GM19395 (cell line): ENCODE results near the gene HSD17B2.

ENCODE experiments used
- ATAC-seq: cut with Tn5 transposase; IDR thresholded peaks from one replicate; pipeline ENCODE4 v1.9.1; 2021; ENCODE audit warnings: mild to moderate bottlenecking, moderate library complexity; ENCODE audit not compliant: unreplicated experiment

Gene HSD17B2

DNA sequence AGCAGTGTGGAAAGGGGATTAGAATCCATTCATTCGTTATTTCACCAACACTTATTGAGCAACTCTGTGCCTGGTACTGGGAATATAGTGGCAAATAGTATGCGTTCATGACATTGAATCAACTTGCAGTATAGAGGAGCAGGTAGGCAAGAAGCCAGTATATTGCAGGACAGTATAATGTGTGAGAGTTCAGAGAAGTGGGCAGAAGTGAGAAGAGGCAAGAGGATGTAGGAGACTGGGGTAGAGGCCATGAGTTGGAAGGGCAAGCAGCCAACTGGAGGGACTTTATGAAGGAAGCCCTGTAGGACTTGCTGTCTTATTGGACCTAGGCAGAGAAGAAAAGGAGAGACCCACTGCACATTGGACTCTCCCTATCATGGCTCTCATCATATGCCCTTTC is 12.3 kb downstream of the HSD17B2 start:
- ATAC-seq = no peak

DNA sequence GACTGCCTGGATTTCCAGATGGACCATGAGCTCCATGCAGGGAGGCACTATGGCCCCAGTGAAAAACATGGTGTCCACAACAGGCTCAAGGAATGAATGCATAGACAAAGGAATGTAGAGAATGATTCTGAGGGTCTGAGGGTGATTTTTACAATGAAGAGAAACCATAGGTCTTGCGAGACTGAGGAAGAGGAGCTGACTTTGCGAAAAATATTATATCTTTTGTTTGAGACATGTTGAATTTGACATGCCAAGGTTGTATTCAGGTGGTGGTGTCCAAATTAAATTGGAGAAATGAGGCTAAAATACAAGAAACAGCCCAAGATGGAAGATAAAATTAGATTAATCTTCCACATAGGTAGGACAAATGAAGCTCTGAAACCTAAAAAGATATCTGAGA is 12.7 kb downstream of the HSD17B2 start:
- no peak for ATAC-seq

DNA sequence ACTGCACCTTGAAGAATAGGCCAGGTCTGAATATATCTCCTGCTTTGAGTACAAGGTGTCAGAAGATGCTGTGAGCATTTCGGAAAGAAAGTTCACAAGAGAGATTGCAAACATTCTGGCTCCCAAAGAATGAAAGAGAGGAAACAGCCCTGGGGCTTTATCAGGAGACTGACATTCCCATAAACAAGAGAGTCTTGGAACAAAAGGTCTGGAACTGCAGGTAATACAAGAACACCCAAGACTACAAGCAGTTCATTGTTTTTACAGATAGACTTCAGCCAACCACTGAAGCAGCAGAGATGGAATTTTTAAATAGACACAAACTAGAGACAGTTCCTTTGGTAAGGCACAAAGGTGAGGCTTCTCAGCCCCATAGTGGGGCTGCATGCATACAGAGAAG is 14.4 kb downstream of the HSD17B2 start:
- ATAC-seq = no peak

DNA sequence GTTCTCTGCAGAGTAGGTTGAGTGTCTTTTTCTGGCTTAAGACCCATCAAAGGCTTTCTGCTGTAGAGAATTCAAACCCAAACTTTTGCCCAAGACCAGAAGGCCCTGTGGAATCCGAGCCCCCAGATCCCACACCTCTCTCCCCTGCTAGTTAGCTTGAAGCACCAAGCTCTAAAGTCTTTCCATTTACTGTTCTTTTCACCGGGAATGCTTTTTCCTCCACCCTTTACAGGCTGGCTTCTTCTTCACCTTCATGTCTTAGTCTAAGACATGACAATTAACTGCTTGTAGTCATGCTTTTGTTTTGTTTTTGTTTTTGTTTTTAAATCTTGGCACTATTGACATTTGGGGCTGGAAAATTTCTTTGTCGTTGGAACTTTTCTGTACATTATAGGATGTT is 15.5 kb downstream of the HSD17B2 start:
- no peak for ATAC-seq

DNA sequence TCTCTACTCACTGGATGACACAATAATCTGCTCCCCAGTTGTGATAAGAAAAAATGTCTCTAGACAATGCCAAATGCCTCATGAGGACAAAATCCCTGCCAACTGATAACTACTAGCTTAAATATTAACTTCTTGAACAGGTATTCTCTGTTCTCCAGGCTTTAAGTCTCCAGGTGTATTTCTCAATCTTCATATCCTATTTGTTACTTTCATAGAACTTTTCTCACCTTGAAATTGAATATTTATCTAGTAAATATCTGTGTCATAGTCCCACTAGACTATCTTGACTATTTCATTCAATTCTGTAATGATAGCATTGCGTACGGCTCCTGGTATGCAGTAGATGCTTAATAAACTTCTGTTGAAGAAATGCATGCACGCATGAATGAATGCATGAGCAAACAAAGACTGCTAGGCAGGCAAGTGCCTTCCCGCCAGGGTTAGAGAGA is 15.9 kb downstream of the HSD17B2 start:
- ATAC-seq = no peak

DNA sequence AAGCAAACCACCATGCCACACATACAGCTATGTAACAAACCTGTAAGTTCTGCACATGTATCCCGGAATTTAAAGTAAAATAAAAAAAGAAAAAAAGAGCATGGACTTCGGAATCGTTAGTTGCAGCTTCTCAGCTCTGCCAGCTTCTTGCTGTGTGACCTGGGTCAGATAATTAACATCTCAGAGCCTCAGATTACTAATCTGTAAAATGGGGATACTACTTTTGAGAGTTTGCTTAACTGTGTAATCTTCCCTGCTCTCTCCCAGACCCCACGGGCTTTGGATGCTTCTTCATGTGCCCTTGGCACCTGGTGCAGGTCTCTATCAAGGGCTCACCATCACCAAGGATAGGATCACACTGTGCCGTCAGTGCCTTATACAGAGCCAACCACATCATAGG is 16.6 kb downstream of the HSD17B2 start:
- no peak for ATAC-seq

DNA sequence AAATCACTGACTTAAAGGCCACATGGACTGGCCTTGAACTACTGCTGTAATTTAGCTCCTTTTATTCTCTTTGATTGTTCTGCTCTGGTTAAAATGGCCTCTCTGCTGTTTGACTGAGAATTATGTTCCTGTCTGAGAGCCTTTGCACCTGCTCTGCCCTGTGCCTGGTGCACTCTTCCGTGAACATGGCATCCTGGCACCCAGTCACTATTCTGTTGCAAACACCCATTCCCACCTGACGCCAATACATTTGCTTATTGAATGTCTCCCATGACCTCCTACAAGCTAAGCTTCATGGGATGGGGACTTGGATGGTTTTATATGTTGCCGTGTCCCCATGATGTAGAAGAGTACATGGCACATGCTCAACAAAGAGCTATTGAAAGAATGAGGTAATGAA is 20.1 kb downstream of the HSD17B2 start:
- ATAC-seq = no peak

DNA sequence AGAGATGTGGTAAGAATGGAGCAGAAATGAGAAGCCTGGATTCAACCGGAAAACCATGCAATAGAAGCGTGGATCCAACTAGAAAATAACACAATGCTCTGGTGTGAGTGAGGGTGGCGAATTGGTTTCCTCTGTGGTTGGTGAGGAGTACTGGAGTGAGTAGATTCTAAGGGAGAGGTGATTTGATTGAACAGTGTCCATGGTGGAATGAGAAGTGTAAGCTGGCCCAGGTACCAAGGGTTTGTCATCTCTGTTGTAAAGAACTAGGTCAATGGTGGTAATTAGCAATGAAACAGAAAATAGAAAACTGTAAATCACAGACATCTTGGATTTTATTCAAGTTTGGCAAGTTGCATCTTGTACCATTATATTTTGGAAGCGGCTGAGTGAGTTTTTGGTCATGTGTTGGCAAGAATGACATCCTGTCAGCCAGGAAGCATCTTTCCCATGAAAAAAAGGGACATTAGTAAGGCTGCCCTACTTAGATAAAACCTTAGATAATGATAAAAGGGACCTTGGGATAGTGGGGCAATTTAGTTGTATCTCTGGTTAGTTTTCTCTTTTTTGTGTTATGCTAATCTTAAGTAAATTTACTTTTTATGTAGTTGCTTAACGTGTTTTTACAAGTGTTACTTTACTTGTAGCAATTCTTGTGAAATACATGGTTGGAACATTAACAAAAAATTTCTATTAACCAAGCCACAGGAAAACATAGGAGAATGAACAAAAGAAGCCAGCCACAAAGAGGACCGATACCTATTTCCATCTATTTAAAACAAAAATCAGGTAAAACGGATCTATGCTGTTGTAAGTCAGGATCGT is 20.9 kb downstream of the HSD17B2 start:
- no peak for ATAC-seq

DNA sequence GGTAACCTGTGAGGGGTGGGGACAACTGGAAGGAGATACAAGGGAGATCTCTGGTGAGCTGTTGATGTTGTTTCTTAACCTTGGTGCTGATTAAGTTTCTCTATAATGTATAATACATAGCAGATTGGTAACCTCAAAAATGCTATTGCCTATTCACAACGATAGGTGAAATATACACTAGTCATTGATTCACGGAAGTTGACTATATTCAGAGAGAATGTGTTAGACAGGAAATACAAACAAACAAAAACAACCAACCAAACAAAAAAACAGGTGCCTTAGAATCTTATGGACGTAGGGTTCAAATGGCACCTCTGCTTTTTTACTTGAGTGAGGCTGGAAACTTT is 21.5 kb downstream of the HSD17B2 start:
- no peak for ATAC-seq

DNA sequence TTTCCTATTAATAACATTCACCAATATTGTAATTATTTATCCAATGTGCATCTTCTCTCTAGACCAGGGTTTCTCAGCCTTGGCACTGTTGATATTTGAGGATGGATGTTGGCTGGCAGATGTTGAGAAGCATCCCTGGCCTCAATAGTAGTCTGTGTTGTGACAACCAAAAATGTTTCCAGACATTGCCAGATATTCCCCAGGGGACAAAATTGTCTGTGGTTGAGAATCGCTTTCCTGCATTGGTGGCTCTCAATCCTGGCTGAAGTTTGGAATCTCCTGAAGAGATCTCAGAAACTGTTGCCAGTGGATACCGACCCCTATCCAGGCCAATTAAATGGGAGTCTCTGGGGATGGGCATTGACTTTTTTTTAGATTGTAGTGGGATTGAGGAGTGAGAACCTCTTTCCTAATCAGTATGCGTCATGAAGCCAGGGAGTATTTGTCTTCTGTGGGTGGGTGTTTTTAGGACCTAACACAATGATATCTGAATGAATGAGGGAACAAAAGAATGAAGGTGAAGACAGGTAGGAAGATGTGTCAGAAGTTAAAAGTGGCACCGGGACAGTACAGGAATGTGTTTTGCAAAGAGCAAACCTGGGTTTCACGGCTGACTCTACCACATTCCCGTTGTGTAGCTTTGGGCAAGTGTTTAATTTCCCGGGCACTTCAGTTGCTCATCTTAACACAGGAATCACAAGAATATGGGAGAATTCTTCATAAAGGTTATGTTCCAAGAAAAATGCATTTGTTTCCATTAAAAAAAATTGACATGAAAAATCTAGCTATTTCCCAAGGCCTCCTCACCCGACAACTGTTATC is 24.3 kb downstream of the HSD17B2 start:
- ATAC-seq = no peak

DNA sequence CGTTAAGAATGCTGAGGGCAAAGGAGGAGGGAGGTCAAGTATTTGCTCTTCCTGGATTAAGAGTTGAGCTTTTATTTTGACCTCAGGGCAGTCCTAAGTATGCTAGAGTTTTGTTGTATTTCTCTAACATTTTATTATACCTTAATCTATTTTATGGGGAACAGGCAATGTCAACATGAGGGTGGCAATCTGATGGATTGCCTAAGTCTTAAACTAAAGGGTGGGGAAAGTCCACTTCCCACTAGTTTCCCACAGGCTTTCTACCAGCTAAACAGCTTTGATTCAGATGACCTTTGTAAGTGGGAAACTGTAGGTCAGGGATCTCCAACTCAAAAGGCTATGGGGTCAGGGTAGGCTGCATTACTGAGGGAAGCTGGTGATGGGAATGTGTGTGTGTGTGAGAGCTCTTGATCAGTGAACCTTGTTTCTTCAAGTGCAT is 24.9 kb downstream of the HSD17B2 start:
- no peak for ATAC-seq

DNA sequence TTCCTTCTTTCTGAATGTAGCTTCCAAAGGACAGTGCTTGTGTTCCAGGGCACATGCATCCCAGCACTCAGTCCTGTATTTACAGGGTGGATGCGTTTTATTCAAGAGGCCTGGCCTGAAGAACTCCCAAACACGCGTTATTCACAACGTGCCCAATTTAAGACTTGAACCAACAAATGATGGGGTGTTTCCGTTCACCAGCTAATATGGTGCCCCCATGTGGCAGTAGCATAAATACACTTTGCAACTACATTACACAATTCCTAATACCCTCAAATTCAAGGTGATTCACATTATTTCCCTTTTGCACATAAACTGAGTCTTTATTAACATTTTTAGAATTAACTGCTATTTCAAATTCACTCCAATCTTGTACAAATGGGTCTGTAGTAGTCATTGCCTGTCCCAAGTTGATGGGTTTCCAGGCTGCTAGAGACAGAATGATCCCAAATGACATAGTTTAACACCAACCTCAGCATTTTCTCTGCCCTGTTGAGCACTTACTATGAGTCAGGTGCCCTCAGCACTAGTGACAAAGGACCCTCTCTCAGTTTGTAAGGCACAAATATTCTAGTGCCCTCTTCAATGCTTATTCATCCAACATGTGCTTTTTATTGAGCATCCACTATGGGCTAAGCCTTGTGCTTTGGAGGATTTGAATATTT is 26.9 kb downstream of the HSD17B2 start:
- no peak for ATAC-seq

DNA sequence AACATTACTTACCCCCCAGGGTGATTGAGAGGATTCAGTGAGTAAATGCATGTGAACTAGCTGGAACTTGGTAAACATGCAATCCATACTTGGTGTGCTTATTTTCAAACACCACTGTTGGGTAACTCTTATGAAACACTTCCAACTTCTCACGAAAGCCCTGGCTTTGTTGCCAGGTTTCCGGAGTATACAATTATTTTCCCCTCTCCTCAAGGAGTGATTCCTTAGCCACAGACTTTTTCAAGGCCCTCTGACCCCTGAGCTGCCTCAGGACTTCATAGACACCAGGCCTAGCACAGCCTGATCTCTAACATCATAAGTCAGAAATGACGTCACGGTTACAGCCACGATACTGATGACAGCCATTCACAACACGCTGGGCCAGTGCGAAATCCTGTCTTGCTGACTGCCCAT is 27.6 kb downstream of the HSD17B2 start:
- no peak for ATAC-seq

DNA sequence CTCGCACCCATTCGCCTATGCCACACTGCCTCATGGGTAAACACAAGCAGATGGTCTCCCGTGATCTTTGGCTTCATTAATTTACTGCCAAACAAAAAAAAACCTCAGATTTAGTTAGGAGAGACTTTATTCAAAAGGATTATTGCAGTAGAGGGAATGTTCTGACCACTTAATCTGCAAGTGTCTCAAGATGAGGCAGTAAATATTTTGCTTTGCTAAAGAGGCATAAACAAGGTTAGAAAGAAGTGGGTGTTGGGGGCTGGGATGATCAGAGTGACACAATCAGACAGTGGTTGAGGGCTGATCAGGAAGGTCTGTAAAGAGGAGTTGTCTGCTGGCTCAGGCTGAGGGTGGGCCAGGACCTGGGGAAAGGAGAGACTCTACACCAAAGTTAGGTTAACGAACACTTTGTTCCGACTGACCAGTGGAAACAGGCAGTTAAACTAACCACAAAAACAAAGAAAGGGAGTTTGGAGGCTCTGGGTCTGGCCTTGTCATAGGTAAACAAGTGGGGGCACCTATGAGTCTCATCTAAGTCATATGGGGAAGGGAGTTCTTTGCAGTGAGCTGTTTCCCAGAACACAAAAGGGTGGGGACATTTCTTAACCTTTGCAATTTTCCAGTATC is 28.5 kb downstream of the HSD17B2 start:
- ATAC-seq = no peak

DNA sequence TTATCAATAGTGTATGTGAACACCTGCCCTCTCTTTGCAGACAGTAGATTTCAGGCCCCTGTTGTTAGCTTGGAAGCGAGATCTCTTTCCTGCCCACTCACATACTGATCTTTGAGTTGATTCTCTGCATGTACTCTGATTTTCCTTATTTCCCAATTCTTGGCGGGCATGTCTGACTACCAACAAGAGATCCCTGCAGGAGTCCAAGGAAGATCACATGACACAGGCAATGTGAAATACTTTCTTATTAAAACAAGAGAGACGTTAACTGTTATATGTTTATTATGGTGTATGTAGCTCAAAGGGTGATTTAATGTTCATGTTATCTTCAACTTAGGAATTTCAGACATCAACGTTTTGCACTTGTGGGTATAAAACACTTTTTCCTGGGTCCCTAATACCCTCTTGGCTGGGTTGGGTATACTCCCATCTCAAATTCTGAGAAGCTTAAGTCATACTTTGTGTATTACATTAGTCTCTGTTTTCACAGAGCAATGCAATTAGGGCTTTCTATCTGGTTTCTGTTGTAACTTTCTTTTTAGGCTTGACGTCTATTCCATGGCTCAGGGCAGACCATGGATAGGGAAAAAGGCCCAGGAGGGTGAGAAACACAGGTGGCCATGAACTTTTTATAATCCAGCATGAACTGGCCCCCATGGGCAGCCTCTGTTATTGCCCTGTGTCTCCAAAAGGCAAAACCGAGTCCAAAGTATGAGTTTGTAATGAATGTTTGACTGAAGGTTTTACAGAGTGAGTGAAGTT is 32.2 kb downstream of the HSD17B2 start:
- no peak for ATAC-seq

DNA sequence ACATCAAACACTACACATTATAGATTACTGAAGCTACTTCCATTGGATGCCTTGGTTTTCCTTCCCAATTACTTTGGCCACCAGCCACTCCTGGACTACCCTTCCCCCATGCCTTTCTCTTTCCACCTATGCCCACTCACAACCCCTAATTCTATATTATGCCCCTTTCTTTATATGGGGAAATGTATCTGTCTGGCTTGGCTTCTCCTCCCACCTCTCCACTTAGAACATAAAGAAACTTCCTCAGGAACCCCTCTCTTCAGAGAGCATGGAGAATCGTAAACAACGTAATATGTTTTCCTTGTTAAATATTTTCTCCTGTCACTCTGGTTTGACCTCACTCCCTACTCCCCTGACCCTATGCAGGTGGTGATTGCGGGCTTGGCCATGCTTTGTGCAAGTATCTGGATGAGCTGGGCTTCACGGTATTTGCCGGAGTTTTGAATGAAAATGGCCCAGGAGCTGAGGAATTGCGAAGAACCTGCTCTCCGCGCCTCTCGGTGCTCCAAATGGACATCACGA is 32.8 kb downstream of the HSD17B2 start:
- ATAC-seq = no peak

DNA sequence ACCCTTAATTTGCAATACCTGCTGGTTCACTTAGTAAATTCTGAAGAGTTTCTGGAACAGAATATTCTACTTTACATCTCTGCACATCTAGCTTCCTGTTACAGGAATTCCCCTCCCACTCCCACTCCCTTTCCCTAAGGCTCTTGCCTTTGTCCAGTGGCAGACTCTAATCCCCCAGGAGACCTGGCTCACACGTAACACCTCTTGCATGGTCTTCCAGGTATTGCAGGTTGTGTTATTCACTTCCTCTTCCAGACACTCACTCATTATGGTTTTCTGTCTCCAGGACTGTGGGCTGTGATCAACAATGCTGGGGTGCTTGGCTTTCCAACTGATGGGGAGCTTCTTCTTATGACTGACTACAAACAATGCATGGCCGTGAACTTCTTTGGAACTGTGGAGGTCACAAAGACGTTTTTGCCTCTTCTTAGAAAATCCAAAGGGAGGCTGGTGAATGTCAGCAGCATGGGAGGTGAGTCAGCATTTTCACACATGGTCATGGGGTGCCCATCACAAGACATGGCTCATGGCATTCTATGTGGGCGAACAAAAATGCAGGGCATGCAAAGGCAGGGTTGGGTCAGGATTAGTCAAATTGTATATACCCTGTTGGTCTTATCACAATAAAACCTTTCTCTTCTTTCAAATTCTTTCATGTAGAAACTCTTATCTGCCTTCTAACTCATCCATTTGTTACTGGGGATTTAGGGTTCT is 35.8 kb downstream of the HSD17B2 start:
- no peak for ATAC-seq

DNA sequence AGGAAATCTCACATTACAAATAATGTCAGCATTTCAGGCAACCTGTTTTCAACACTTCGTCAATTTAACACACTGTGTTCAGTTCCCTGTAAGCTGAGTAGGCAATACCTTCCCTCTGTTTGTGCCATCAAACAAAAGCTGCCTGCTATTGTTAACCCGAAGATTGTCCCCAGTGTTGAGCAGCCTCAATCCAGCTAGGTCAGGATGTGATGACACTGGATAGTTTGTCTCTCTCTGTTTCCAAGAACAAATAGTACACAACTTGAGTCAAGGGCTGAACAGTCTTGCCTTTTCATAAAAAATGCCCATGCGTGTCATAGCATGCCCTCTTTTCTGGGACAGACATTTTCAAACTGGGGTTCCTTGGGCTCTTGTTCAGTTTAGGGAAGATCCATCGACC is 36.4 kb downstream of the HSD17B2 start:
- ATAC-seq = no peak

DNA sequence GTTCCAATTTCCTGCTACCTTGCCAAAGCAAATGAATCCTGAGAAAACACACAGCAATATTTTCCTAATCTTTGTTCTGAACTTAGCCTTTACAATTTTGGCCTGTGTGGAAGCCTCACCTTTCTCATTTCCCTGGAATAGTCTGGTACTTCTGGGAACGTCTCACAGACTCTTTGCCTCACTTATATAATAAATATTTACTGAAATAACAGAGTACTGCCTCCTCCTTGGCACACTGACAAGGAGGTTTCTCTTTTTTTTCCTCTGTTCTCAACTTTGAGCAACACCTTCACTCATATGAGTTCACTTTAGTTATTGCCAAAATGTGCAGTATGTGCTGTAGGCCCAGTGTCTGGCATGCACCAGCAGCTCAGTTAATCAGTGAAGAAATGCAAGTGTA is 37.3 kb downstream of the HSD17B2 start:
- ATAC-seq = no peak
